Stimulated activated CD8-positive, alpha-beta memory T cell treated with anti-CD3 and anti-CD28 coated beads, Interleukin-4, amount 100 ng/mL, for 48 hours (primary cell): Measurements from ENCODE around the gene ZER1.

Experiments
- DNase-seq: peaks from one replicate; pipeline ENCODE4 v3.0.0-alpha.2; 2020

The ZER1 gene

GRCh38 chr9:128689293-128689774, 82.4 kb downstream of the ZER1 start:
- peak; percentile 65 for DNase-seq

- DNase-seq: peak; percentile 94
Measured at GRCh38 chr9:128688501-128689292, 83.0 kb downstream of the ZER1 start, which contains the start of gene SET. Gene SET (plus strand): TSS chr9:128689222. CDS start chr9:128689583, 361 bp downstream.

- DNase-seq: no peak
Measured at GRCh38 chr9:128687453-128687852, 84.3 kb downstream of the ZER1 start.

- peak; percentile 55 for DNase-seq
Measured at GRCh38 chr9:128685636-128686489, 85.9 kb downstream of the ZER1 start.

GRCh38 chr9:128684325-128685199, 87.2 kb downstream of the ZER1 start:
- peak; percentile 85 for DNase-seq

GRCh38 chr9:128684065-128684324, 87.7 kb downstream of the ZER1 start:
- no peak for DNase-seq

- DNase-seq: peak; percentile 64
Measured at GRCh38 chr9:128683340-128684064, 88.2 kb downstream of the ZER1 start.
